ENCODE measurements around the gene TOLLIP. TPM values are rescaled to one million over a fixed set of nuclear protein-coding genes. Genes with fewer than 3 reads are reported as not detected.

Gene TOLLIP
- total RNA-seq, 1 experiment from 2014 or later: 32.3 TPM

- no CpG with 5 or more reads among the region's 23 CpGs for WGBS (ENCODE audit: extremely low coverage, insufficient read length, low lambda C conversion rate)
- Histone ChIP-seq H3K23me2 (ENCODE audit: insufficient read length, low read depth, low read length, poor library complexity, severe bottlenecking) (no peaks in the 10 kb centered on the region), H2AFZ (ENCODE audit: low read length) (no peak overlapping the region), H2AK5ac (ENCODE audit: insufficient read length, low read length) (no peak overlapping the region), H2BK15ac (ENCODE audit: low read depth, low read length) (no peak overlapping the region), H2BK120ac (ENCODE audit: low read depth, low read length, poor library complexity, severe bottlenecking) (no peak overlapping the region), H3K79me2 (ENCODE audit: insufficient read depth, low read length) (no peaks in the 10 kb centered on the region), H3K9me3 (ENCODE audit: control insufficient read depth, low read depth, low read length) (no peaks in the 10 kb centered on the region), H3K79me1 (ENCODE audit: insufficient read depth, low read depth, low read length, poor library complexity, severe bottlenecking) (no peaks in the 10 kb centered on the region), H4K91ac (ENCODE audit: insufficient read length, low read depth, low read length) (no peak overlapping the region), H3K56ac (ENCODE audit: insufficient read length, low read depth, low read length) (no peak overlapping the region), H3K27me3 (ENCODE audit: insufficient read depth, low read length) (no peaks in the 10 kb centered on the region), H4K20me1 (ENCODE audit: control insufficient read depth, insufficient read depth, insufficient read length) (peaks cover 3% of the 10 kb centered on the region), H3T11ph (ENCODE audit: low read length) (no peak overlapping the region), H3K18ac (ENCODE audit: insufficient read length, low read depth, low read length) (no peak overlapping the region), H3K14ac (ENCODE audit: insufficient read depth, low read length) (no peak overlapping the region; the same call in 1 of the 2 replicates), H4K8ac (replicated peaks; ENCODE audit: insufficient read length, low read depth, low read length) (no peak overlapping the region), H3K4me2 (ENCODE audit: insufficient read depth, insufficient read length, low read length) (no peak overlapping the region), H3K4ac (ENCODE audit: low read depth, low read length) (no peak overlapping the region), H3K23ac (ENCODE audit: insufficient read length, low read depth, low read length) (no peak overlapping the region), H2BK5ac (ENCODE audit: insufficient read length, low read length) (no peak overlapping the region), H3K9ac (ENCODE audit: extremely low read depth, insufficient read length, low read length) (no peak overlapping the region), H3K27ac (ENCODE audit: insufficient read length, low read depth, low read length) (no peak overlapping the region), H2BK12ac (ENCODE audit: insufficient read length, low read depth, low read length) (no peak overlapping the region), H3K4me1 (ENCODE audit: insufficient read depth, low read length) (no peaks in the 10 kb centered on the region; the same call in 1 of the 2 replicates), H4K5ac (ENCODE audit: insufficient read length, low read depth, low read length) (no peak overlapping the region), H2BK20ac (ENCODE audit: low read depth, low read length, poor library complexity, severe bottlenecking) (no peak overlapping the region)
- no peak overlapping the region for H3K4me3 Mint-ChIP-seq
- no peaks in the 10 kb centered on the region for H3K36me3 Mint-ChIP-seq (ENCODE audit: insufficient read depth in 1 of 3, low read depth in 3 of 3)
- H3K27me3 Mint-ChIP-seq (ENCODE audit: low read depth): no peaks in the 10 kb centered on the region; the same call in 1 of the 2 replicates
- H3K27ac Mint-ChIP-seq: no peak overlapping the region
- TF ChIP-seq CTCF (conservative IDR thresholded peaks at IDR 0.05): no peak
- peaks cover 3 to 8% of the 10 kb centered on the region in 2 experiments; a peak in 2 of 4 replicates for H3K4me1 Mint-ChIP-seq
- no peaks in the 10 kb centered on the region for H3K9me3 Mint-ChIP-seq
- peak; percentile 20 for DNase-seq
These were observed 81.8 kb downstream of the TOLLIP start for GRCh38 chr11:1227551-1228100.

Data from H9 (cell line).